Activated CD4-positive, CD25-positive, alpha-beta regulatory T cell (primary cell): Measurements from ENCODE around the gene PFDN1.
A peak's percentile ranks its signal among the peaks of the same experiment; 100 is the strongest.
"Not testable (repeated sequence)": the region's sequence is repeated elsewhere in the genome, so short reads cannot be mapped to it uniquely, and the experiment has no call there.

Source experiments
- DNase-seq, 4 experiments: peaks; one replicate each; lab custom pipeline; 2025; lab: John Stamatoyannopoulos, UW

The PFDN1 gene, protein sequence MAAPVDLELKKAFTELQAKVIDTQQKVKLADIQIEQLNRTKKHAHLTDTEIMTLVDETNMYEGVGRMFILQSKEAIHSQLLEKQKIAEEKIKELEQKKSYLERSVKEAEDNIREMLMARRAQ

DNA sequence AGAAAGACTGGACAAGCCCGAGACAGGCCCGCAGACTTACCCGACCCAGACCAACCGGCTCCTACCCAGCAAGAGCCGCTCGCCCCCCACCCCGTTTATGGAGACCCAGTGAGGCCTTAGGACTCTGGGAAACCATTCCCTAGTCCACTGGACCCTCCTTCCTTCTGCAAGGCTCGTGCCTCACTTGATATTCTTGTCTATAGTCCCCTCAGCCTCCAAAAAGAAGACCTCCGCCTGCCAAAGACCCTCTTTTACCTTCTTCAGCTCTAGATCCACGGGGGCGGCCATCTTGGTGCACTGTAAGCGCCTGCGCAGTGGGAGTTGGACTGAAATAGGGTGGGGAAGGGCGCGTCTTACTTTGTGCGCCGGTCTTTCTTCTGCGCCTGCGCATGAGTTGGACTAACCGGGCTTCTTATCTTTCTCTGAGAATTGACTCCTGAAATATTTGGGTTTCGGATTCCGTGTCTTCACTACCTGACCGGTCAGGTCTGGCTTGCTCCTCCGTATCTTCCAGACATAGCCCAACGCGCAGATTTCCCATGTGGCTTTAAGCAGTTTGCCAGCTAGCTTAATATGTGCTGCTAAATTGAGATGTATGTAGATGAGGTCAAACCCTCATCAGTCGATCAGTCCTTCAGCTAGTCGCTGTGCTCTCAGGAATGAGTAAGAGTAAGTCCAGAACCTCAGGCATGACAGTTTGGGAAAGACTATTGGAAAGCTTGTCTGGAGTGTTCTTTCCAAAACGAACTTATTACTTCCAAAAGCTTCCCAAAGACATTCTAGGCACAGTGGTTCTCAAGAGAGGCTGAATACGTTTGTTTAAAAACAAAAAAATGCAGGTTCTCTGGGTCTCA lies at the start of gene PFDN1:
Gene PFDN1 (minus strand): TSS at position 316 of the 854 bp plus-strand sequence. CDS start 28 bp downstream, at position 288.
- DNase-seq: peak; percentile 78 to 81 (median 78)

DNA sequence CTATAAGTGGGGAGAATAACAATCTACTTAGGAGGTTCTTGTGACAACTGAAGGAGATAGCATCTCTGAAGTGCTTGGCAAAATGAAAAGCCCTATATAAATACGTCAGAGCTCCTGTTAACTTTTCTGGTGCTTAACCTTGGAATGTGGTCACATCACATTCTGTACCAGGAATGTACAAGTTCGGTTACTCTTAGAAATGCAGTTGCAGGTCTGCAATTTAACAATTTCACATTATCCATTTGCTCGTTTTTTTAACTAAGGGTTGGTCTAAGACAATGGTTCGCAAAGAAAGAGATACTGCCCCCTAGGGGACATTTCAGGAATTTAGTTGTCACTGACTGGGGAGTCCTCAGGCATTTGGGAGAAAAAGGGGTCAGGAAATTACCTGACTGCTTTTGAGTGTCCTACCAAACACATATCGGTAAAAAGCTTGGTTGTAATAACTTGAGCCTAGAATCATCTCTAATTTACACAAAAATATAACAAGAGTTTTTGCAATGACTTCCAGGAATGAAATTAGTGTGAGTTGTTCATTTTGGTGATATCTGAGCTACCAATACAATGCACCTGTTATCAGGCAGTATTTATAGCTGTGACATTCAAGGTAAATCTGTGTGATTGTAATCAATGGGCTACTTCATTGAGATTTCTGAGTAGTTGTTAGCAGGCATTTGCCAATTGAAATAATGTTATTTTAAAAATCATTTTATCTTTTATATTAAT lies 48.9 kb upstream of the PFDN1 start:
- peak; percentile 16 to 31 (median 19) for DNase-seq

DNA sequence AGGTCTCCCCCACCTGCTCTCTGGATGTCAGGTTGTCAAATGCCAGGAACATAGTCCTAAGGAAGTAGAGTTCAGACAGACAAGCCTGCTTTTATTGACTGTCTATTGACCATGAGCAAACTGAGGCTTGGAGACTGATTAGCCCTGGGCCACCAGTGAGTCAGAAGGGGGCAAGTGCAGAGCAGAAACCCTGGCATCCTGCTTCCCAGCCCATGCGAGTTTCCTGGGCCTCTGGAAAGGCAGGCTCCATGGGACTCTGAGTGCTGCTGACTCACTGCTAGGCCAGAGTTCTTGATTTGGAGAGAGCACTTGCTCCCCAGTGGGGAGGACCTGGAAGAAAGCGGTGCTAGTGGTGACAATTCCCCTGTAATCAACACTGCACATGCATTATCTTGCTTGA lies 46.3 kb upstream of the PFDN1 start:
- DNase-seq: no peak

DNA sequence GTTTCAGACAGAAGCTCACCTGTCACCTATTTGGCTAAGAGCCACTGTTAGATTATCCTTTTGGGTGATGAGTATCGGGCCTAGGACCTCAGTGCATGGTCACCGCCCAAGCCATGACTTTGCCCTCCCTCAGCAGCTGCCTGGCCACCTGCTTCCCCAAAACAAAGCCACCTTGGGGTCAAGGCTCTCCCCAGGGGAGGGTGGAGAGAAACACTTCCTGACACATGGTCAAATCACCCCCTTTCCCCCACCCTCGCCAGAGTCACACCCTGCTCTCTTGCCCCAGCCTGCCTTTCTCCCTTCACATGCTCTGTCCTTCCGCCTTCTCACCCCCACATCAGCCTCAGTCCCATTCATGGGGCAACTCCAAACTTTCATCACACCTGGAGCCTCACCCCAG lies 45.2 kb upstream of the PFDN1 start:
- no peak for DNase-seq

DNA sequence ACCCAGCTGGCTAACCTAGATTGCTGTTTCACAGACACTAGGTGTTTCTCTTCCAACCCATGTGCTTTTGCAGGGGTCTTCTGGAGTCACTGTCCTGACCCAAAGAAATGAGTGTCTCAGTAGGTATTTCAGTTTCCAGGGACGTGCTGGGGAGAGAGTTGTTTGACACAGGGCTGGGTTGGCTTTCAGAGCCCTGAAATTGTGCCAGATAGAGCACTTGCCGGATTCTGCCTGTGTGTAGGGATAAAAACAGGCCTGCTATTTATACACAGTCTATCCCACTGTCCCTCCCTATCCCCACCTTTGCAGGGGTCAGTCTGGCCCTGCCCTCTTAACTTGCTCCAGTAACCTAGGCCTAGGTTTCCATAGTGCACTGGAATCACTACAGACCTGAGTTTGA lies 44.5 kb upstream of the PFDN1 start:
- DNase-seq: no peak

DNA sequence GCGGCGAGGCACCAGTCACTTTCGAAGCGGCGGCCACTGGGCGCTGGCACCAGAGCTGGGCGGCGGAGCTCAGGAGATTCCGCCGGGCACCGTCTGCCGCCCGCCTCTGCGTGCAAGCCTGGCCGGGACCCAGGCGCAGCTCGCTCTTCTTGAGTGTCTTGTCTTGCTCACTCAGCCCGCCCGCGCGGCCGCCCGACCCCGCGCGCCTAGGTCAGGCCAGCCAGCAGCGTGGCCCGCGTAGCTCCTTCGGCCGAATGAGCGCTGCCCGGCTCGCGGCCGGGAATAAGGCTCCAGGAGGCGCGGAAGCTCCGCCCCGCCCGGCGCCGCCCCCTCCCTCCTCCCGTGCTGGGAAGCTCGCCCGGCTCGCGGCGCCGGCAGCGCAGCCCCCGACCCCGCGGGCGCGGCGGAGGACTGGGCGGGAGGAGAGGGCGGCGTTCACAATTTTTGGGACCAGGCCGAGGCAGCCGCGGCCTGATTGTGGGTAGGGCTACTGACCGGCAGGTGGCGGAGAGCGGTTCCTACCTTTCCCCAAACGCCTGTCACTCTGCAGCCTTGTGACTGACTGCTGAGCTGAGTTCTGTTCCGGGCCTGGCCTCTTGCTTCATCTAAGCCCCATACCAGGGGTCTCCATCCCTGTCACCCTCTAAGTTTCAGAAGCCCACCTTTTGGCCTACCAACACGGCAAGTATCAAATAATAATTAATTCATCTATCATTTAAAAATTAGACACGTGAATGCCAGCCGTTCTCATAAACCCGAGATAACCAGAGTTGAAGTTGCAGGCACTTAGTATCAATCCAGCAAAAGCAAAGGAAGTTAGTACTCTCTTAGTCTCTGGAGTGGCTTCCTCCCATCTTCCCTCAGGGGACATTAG lies 43.7 kb upstream of the PFDN1 start, which contains the start of gene HBEGF:
Gene HBEGF (minus strand): TSS at position 256 of the 874 bp plus-strand sequence. CDS start 275 bp downstream, outside the sequence.
- no peak for DNase-seq

DNA sequence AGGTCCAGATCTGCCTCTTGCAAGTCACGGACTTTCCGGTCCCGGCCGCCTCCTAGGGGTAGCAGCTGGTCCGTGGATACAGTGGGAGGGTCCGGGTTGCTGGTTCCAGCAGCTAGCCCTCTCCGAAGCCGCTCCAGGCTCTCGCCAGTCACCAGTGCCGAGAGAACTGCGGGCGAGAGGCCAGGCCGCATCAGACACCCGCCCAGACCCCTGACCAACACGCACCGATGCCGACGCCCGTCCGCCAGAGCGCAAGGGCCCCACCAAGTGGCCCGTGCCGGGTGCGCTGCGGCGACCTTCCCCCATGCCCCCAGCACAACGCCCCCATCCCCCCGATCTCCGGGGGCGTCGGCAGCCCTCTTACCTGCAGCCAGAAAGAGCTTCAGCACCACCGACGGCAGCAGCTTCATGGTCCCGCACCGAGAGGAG lies 43.0 kb upstream of the PFDN1 start:
- DNase-seq: no peak

DNA sequence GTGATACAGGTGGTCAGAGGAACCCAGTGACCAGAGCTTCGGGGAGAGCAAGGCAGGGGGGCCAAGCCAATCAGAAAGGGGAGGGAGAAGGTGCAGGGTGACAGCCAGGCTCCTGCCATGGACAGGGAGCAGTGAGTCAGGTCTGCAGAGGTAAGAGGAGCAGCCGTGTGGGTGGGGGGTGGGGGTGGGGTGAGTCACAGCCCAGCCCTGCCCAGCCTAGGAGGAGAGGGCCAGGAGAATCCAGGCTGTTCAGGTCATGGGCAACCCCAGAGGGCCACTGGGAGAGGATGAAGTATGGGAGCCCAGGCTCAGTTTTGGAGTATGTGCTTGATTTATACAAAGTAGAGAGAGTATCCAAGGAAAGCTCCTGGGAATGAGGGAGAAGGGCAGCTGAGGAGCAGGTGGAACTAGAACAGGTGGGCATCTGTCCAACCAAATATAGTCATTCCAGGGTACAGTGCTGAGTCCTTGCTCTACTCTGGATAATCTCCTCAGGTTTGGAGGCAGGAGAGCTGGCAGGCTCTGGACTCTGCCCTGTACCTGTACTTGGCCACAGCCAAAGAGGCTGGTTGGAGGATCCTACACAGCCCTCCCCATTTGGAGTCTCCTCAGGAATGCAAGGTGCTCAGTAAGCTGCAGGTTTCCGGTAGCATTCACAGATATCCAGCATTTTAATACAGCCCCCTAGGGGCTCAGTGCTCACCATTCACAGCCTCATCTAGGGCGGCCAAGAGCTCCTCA lies 42.0 kb upstream of the PFDN1 start:
- no peak for DNase-seq

DNA sequence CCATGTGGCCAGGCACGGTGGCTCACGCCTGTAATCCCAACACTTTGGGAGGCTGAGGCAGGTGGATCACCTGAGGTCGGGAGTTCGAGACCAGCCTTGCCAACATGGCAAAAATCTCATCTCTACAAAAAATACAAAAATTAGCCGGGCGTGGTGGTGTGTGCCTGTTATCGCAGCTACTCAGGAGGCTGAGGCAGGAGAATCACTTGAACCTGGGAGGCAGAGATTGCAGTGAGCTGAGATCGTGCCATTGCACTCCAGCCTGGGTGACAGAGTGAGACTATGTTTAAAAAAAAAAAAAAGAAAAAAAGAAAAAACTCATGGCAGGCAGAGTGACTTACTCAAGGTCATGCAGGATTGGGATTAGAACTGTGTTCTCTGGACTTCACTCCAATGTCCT lies 40.9 kb upstream of the PFDN1 start:
- DNase-seq: not testable (repeated sequence)

DNA sequence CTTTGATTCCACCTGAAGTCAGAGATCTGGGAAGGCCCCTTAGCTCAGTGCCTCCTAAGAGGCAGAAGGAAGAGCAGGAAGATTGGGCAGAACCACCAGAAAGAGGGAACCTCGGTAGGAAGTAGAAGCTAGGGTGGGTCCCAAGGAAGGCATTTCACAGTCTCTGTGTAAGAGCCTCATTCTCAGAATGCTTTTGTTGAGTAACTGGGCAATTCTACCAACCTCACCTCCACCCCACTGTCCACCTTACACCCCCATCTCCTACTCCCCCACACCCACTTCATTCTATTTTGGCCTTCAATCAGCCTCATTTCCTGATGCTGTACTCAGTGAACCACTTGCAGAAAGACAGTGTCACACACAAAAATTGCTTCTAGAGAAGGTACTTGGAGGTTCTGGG lies 40.0 kb upstream of the PFDN1 start:
- DNase-seq: no peak

DNA sequence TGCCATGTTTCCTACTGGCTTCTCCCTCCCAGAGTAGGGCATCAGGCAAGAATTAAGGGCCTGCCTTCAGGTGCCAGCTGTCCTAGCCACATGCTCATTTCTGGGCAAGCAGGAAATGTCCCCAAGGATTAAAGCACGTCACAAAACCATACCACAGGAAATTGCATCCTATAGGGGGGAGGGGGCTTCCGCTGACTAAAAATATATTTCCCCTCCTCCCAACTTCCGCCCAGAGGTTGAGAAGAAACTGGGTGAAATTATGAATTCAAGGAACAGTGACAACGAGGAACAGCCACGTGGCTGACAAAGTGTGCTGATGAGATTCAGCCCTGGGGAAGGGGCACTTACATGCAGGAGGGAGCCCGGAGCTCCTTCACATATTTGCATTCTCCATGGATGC lies 39.4 kb upstream of the PFDN1 start:
- DNase-seq: no peak

DNA sequence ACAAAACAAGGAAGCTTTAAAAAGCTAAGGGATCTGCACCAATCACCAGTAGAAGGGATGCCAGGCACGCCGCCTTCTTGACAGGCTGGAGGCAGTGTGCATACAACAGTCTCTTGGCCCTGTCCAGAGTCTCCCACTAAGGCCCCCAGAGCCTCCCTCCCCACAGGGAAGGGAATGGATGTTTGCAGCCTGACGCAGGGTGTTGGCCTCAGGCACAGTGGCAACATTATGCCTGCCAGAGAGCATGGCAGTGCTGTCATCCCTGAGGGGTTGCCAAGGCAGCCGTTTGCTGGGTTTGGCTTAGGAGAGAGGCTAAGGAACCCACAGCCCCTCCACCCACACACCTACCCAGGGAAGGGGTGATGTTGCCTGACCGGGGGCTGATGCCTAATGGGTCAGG lies 38.7 kb upstream of the PFDN1 start:
- DNase-seq: no peak

DNA sequence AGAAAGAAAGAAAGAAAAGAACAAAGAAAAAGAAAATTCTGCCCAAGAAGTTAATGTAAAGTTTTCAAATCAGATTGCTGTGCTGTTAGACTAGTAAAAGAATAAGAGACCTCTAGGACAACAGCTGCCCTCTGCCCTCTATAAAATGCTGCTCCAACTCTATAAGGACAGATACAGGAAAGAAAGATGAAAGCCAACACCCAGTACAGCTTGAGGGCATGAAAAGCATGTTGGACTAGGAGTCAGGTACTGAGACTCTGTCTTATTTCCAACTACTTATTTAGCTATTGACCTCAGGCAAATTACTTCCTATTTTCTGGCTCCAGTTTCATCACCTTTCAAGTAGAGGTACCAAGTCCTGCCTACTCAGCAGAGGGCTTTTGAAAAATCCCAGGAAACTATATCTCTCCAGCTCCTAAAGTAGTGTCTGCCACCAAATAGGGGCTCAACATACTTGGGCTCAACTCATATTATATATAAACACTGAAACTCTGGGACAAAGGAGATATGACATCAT lies 37.8 kb upstream of the PFDN1 start:
- no peak for DNase-seq

DNA sequence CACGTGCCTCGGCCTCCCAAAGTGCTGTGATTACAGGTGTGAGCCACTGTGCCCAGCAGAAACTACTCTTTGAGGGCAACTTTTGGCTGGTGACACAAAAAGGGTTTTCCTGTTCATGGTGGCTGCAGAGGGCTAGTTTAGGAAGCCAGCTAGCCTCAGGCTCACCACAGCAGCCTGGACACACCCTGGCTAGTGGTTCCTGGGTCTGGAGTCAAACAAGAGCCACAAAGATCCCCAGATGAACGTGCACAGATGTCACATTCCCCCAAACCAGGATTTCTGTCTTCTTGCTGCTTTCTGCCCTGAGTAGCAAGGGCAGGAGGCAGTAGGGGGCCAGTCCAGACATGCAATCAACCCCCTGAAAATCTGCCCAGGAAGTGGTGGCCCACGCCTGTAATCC lies 36.7 kb upstream of the PFDN1 start:
- DNase-seq: no peak

DNA sequence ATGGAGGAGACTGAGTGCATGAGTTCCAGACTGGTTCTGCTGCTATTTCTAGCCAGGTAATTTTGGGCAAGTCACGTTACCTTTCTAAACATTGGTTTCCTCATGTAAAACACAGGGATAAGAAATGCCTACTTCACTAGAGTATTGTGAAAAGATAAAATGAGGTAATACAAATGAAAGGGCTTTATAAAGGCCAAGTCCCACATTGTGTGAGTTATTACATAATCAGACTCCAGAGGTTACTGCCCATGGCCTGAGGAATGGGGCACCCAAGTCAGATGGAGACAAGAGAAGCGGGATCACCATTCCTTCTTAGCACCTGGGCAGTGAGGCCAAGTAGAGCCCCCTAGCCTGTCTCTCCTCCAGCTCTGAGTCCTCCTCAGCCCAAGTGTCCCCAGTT lies 36.0 kb upstream of the PFDN1 start:
- DNase-seq: no peak

DNA sequence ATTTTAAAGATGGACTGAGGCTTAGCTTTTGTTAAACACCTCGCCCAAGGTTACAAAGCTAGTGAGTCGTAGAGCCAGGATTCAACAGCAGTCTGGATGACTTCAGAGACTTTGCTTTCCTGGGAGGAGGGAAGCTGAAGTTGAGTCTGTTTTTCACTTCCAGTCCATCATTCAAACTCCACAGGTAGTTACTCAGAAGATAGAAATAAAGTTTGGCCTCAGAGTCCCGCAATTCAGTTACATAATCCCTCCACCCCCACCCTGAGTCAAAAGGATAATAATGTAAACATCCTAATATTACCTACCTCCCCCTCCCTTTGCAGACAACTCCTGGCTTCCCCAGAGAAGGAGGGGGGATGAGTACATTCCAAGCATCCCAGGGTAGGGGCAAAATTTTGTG lies 35.4 kb upstream of the PFDN1 start:
- DNase-seq: no peak

DNA sequence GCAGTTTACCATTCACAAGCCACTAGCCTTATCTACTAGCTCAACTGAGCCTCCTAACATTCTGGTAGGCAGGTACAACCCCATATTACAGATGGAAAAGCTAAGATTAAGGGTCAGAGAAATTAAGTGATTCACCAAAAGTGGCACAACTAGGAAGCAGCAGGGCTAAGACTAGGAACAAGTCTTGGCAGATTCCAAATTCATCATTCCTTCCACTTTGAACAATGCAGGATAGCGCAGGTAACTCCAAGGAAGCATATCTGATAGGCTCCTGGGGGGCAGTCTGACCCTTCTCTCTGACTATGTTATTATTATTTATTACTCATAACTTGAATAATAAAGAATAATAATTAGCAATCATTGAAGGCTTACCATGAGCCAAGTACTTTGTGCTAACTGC lies 35.0 kb upstream of the PFDN1 start:
- DNase-seq: no peak

DNA sequence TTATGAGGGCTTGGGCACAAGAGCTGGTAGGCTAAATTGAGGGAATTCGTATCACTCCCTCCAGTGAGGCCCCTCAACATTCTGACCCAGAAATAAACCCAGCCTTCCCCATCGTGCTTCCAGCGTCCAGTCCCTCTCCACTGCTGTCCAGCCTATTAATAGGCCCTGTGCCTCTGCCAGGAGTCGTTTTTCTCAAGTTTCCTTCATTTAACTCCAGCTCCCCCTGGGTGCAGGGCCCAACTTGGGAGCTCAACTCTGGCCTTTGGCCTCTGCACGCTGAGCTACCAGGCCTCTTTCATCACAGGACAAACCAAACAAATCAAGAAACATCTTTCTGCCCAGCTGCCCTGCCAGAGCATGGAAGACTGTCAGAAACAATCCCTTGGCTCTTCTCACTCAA lies 33.5 kb upstream of the PFDN1 start:
- no peak for DNase-seq

DNA sequence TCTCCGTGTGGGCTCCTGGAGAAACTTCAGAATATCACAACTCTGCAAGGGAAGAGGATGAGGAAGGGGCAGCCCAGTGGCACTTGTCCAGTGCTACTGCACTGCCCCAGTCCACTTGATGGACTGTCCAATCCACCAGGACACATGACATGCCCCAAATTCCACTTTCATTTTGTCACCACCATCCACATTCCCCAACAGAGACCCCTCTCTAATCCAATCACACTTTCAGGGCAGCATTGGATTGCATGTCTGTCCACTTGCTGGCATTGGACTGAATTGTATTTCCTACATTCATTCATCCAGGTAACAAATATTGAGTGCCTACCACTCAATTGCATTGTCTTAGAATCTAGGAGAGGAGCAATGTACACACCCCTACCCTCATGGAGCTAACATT lies 28.7 kb upstream of the PFDN1 start:
- no peak for DNase-seq

DNA sequence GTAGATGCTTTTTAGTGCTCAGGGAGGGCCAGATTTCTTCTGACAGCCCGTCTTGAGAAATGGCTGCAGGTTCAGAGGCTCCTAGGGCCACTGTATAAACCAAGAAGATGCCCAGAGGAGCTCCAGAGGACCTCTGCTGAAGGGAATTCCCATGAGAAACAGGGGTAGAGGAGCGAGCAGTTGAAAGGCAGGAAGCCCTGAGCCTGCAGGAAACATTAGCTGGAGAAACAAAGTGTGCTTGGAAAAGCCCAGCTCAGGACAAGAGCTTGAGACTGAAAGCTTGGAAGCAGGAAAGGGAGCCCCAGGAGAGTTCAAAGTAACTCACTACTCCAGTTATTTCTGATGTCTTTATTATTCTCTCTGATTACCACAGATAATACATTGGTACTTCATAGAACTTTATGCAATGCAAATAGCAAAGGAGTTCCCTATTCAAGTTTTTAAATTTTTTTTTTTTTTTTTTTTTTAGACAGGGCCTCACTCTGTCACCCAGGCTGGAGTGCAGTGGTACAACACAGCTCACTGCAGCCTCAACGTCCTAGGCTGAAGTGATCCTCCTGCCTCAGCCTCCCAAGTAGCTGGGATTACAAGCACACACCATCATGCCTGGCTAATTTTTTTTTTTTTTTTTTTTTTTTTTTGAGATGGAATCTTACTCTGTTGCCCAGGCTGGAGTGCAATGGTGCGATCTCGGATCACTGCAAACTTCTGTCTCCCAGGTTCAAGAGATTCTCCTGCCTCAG lies 27.0 kb upstream of the PFDN1 start:
- DNase-seq: no peak
